NCI-H526 (cell line): Measurements from ENCODE around the gene KAZALD1.

Experiments used
- DNase-seq, 2 experiments: peaks; one replicate each; lab custom pipeline; 2025; lab: John Stamatoyannopoulos, UW

KAZALD1 gene

GRCh38 chr10:101047961-101048892, 13.6 kb upstream of the KAZALD1 start:
- peak; percentile 73 to 94 for DNase-seq

DNA sequence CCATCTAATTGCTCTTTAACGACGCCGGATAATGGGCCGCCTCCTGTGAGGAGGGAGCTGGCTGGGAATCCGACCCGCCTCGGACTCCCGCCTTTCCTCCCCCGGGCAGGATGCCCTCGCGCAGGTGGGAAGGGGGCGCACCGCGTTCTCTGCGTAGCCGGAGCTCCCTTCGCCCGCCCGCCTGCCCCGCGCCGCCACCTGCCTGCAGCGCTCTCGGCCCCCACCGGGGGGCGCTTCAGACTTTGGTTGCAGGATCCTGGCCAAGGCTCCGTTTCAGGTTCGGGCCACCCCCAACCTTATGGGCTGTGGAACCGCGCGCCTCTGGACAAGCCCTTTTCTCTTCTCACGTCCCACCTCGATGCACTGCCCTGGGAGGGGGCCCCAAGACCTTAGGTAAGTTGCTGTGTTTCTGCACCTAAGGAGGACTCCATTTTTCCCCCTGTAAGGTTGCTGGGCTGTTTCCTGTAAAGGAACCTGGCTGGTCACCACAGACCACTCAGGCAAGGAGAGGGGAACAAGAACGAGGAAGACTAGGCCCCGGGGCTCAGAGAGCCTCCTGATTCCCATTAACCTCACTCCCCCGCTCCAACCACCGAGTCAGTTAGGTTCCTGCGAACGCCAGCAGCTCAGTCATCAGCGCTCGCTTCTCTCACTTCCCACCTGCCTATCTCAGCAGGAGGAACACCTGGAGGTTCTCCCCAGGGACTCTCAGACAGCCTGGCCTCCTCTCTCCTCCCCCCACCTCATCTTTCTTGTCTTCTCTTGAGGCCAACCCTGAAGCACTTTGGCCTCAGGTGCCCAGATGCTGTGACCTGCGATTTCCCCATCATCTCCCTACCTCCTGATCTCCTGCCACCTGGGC, 11.3 kb upstream of the KAZALD1 start:
- DNase-seq: peak; percentile 37 to 77

GRCh38 chr10:101052285-101052684, 9.5 kb upstream of the KAZALD1 start:
- DNase-seq: no peak

DNA sequence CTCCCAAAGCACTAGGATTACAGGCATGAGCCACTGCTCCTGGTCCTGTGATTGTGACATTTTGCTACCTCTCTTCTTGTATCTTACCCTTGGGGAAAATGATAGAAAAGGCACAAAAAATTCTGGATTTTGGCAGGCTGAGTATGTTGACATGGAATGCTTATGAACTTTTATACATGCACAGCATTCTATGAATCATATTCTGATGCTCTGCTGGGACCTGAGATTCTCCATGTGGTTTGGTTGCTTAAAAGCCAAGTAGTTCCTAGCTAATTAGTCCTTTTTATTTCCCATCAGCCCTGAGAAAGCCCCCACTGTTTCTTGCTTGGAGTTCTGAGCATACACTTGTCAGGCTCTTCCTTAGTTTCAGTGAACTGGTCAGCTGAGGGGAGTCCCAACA, 8.3 kb upstream of the KAZALD1 start:
- no peak for DNase-seq

- DNase-seq: no peak
Observed at GRCh38 chr10:101054351-101054750, 7.4 kb upstream of the KAZALD1 start.

DNA sequence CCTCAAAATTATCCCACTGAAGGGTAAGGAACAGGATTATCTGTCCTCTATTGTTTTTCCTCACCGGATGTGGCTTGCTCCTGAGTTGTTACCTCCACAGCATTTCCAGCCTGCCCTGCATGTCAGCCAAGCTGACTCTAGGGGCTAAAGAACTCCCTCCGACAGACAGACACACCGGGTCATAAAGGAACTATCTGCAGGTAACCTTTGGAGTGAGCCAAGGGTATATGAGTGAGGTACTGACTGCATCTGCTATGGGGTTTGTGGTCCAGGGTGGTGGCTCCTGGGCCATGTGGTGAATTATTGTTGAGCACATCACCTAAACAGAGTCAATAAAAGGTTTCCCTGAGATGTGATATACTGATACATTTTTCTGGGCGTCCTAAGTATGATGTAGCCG, 6.9 kb upstream of the KAZALD1 start:
- no peak for DNase-seq

- DNase-seq: no peak
Observed at GRCh38 chr10:101055411-101055810, 6.4 kb upstream of the KAZALD1 start.

DNA sequence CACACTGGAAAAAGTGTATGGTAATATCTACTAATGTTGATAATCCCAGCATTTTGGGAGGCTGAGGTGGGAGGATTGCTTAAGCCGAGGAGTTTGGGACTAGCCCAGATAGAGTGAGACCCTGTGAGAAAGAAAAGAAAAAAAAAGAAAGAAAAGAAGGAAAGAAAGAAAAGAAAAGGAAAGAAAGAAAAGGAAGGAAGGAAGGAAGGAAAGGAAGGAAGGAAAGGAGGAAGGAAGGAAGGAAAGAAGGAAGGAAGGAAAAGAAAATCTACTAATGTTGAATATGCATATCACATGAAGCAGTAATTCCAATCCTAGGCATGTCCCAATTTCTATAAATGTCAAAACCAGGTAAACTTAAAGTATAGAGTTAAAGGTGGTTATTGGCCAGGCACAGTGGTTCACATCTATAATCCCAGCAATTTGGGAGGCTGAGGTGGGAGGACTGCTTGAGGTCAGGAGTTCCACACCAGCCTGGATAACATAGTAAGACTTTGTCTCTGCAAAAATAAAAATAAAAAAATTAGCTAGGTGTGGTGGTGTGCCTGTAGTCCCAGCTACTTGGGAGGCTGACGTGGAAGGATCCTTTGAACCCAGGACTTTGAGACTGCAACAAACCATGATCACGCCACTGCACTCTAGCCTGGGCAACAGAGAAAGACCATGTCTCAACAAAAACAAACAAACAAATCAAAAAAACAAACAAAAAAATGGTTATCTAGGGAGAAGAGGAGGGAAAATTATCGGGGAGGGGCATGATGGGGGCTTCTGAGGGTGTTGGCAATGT, 5.2 kb upstream of the KAZALD1 start:
- DNase-seq: no peak

GRCh38 chr10:101060036-101060950, 1.5 kb upstream of the KAZALD1 start:
- DNase-seq: peak; percentile 81 to 92

DNA sequence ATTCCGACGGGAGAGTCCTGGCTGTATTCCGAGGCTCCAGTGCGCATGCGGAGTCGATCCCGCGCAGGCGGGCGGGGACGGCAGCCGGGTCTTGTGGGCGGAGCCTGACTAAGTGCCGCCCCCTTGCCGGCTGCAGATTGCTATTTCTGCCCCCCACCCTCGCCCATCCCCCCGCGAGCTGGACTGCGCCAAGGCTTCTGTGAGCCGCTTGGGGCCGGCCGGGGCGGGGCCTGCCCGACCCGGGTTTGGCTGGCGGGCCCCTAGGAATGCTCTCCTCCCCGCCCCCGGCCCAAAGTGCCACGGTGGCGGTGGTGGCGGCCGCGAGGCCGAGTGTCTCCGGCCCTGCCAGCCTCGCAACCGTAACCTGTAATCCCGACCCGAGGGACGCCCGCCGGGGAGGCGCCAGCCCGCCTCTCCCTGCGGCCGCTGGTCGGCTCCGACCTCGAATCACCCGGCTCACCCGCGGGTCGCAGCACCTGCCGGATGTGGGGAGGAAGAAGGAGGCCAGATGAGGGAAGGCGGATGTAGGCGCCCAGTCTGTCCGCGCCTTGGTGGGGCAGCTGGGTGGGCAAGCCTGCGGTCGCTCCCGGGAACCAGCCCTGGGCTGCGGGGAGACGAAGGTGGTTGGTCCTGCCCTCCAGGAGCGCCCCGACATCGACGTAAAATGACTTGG, 702 bp upstream of the KAZALD1 start:
- DNase-seq: peak; percentile 70 to 94

GRCh38 chr10:101062232-101063049, 652 bp downstream of the KAZALD1 start:
- DNase-seq: peak; percentile 30 to 86

DNA sequence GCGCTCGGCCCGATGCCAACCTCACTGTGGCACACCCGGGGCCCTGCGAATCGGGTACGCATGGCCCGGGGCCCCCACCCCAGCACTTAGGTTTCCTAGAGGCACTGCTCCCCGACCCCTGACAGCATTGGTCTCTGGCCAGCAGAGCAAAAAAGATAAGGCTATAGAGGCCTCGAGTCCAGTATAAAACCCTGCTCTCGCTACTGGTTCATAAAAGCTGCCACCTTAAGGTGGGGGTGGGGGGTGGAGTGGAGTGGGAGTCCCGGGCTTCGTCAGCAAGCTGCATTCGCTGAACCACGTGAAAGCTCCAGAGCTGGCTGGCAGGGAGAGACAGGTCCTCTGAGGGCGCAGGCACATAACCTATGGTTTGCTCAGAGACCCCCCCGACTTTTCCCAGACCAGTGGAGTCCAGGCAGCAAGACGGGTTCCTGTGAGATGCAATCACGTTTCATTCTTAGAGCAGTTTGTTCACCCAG, 1.3 kb downstream of the KAZALD1 start:
- no peak for DNase-seq

DNA sequence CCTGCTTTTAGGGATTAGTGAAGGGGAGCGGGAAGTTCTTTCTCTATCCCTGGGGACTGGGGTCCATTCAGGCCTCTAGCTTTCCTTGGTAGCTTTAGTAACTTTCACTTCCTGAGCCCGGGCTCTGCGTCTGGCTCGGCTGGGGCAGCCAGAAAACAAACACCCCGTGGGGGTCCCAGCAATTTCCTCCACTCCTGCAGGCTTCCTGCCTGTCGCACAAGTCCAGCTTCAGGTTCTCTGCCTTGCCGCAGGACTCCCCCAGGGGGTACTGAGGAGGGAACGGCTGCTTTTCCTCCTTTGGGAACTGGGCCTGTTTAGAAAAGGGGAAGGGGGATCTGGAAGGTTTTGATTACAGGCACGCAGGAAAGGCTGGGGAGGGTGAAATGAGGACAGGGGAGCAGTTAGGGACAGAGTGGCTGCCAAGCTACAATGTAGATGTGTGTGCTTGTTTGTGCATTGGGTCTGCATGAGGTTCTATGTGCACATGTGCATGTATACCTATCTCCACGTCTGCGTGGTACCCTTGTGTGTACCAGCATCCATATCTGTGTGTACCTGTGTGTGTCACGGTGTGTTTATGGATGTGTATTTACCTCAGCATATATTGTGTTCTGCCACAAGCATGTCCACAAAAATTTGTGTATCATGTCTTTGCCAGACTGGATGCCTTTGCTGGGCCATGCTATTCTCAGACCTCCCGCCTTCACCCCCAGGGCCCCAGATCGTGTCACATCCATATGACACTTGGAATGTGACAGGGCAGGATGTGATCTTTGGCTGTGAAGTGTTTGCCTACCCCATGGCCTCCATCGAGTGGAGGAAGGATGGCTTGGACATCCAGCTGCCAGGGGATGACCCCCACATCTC, 2.0 kb downstream of the KAZALD1 start:
- no peak for DNase-seq

DNA sequence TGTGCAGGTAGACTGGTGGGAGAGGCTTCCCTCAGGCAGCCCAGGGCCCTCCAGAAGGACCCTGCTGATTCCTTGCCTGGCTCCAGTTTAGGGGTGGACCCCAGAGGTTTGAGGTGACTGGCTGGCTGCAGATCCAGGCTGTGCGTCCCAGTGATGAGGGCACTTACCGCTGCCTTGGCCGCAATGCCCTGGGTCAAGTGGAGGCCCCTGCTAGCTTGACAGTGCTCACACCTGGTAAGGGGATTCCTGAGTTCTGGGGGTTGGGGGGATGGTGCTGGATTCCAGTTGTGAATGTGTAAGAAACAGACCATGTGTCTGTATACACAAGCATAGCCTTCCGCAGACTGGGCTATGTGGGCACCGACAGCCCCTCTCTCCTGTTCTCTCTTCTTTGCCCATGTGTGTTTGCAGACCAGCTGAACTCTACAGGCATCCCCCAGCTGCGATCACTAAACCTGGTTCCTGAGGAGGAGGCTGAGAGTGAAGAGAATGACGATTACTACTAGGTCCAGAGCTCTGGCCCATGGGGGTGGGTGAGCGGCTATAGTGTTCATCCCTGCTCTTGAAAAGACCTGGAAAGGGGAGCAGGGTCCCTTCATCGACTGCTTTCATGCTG, 2.7 kb downstream of the KAZALD1 start:
- no peak for DNase-seq

DNA sequence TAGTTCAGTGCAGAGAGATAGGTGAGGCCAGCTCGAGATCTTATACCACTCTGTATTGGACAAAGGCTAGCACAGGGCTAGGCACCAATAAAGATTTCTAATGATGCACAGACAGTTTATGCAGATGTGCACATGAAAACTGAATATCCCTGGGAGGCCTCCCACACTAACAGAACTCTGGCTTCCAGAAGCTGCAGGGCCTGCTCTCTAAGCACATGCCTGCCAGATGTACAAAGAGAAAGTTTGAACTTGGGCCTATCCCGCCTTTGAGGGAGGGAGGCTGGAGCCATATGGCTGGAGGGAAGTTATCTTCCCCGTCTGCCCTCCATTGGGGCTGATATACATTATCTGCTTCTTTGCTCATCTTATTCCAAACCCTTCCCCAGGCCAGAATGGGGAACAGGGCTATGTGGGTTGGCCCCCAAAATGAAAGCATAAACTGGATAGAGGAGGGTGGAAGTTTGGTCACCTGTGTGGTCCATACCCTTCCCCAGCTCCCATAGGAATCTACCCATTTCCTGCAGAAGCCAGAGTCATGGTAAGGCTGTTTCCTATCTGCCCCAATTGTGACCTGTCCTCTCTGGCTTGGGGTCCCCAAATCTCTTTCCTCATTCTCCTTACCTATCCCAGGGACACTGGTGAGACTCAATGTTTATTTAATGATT, 3.8 kb downstream of the KAZALD1 start:
- DNase-seq: no peak

DNA sequence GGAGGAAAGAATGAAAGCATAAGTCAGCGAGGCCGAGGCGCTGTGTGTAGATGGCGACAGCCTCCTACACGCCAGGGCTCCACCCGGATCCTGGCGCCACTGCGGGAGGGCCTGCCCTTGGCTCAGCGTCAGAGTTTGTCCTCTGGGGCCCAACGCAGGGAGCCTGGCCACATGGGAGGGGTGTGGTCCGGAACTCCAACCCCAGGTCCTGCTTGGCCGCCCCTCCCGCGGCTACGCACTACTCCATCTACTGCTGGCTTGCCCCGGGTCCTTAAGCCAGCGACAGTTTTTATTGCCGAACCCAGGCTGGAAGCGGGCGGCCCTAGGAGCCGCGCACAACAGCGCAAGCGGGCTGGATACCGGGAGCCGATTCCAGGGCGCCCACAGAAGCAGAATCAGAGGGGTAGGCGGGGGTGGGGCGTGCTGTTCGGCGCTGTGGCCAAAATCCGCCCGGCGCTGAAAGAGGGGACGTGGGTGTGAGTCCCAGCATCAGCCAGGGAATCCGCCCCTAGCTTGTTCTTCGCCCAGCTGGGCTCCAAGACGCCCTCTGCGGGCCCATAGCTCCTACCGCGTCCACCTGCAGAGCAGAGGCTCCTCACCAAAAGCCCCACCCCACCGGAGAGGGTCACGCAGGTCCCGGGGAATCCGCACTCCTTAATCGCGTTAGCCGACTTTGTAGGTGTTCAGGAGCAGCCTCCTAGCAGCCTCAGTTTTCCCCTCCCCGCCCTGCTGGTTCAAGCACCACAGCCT, 4.5 kb downstream of the KAZALD1 start:
- DNase-seq: peak; percentile 45 to 77
